Upper lobe of right lung (tissue), 1 donor: ENCODE measurements around the gene EGFL7. TPM values are rescaled to one million over a fixed set of nuclear protein-coding genes. Genes with fewer than 3 reads are reported as not detected.

Experiments used
- ATAC-seq: fragments of 200-7000 bp; cut with Tn5 transposase; one replicate; pipeline ENCODE4 v1.9.1; 2020; ENCODE audit warnings: mild to moderate bottlenecking, moderate library complexity
- DNase-seq: peaks from one replicate; pipeline ENCODE4 v3.0.0-alpha.2; 2020
- H3K27ac ChIP-seq: fragments of 200-600 bp; one replicate; pipeline ENCODE4 v1.8.0; 2022
- H3K27me3 ChIP-seq: fragments of 200-600 bp; one replicate; pipeline ENCODE4 v1.8.0; 2022; ENCODE audit warnings: mild to moderate bottlenecking
- H3K36me3 ChIP-seq: fragments of 200-600 bp; one replicate; pipeline ENCODE4 v1.8.0; 2022
- H3K4me1 ChIP-seq: fragments of 200-600 bp; one replicate; pipeline ENCODE4 v1.8.0; 2022
- H3K4me3 ChIP-seq: fragments of 200-600 bp; one replicate; pipeline ENCODE4 v1.8.0; 2022; ENCODE audit warnings: mild to moderate bottlenecking
- H3K9me3 ChIP-seq: fragments of 200-600 bp; one replicate; pipeline ENCODE4 v1.8.0; 2022
- intact Hi-C: fragments of 100-400 bp; cut with DNase I; formaldehyde crosslinking; loops from one replicate; pipeline ENCODE4 v1.11.0; 2022
- total RNA-seq: library from RNA; stranded (reverse); fragmentation: NEBNext Ultra II Directional; extraction: Animal tissue kit (Norgen Biotek cat#: 25700); gene quantifications from one replicate; pipeline ENCODE4 v1.2.1, GENCODE V29; 2021
- TF ChIP-seq, protein P1 (sequence below): fragments of 200-600 bp; IDR thresholded peaks from one replicate; pipeline ENCODE4 v1.8.0; 2022; ENCODE audit warnings: antibody characterized with exemption
- donor health status: DM: no; HTN: yes; CAD: no; lungs with severe emphysema.

EGFL7 gene
- total RNA-seq, 1 donor from 2014 or later: 302 TPM

DNA sequence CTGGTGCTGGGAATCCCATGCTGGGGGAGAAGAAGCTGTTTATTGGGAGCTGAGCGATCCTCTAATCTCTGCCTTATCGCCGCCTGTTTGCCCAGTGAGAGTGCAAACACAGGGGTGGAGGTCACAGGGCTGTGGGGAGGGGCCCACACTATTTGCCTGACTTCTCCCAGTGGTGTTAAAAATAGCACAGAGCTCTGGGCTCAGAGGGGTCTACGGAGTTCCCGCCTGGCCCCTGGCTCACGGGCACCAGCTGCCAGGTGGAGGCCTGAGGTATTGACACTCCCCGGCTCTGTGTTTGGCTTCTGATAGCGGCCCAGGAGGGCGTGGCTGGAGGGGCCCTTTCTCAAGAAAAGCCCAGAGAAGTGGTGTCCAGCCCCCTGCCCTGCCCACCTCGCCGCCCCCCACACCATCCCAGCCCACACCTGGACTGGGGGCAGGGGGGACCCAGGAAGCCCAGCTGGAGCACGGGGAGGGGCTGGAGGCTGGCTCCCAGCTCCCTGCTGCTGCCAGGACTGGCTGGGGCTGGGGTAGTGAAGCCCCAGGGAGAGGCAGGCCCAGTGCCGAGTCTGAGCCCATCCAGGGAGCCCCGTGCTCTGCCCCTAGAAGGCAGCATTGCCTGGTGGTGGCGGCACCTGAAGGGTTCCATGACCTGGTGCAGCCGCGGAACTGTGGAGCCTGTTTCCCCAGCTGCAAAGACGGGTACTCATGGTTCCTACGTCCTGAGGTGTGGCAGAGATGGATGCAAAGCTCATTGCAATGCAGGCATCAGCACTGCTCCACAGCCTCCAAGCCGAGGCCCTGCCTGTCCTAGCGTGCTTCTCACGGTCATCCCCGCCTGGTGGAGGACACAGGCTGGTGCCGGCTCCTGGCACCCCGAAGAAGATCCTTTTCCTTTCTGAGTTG is 35.7 kb upstream of the EGFL7 start:
- peak; percentile 4 for ATAC-seq
- H3K4me1 ChIP-seq: peaks cover 44% of the 10 kb centered on the region
- no peak for DNase-seq
- intact Hi-C loops: loop anchor here (10.0 kb wide), 1 partner anchor 82 kb away; the partner anchor contains the start of gene NOTCH1
- H3K27ac ChIP-seq: no peak overlapping the region
- TF ChIP-seq, protein P1, sequence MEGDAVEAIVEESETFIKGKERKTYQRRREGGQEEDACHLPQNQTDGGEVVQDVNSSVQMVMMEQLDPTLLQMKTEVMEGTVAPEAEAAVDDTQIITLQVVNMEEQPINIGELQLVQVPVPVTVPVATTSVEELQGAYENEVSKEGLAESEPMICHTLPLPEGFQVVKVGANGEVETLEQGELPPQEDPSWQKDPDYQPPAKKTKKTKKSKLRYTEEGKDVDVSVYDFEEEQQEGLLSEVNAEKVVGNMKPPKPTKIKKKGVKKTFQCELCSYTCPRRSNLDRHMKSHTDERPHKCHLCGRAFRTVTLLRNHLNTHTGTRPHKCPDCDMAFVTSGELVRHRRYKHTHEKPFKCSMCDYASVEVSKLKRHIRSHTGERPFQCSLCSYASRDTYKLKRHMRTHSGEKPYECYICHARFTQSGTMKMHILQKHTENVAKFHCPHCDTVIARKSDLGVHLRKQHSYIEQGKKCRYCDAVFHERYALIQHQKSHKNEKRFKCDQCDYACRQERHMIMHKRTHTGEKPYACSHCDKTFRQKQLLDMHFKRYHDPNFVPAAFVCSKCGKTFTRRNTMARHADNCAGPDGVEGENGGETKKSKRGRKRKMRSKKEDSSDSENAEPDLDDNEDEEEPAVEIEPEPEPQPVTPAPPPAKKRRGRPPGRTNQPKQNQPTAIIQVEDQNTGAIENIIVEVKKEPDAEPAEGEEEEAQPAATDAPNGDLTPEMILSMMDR: no peak
- H3K36me3 ChIP-seq: no peaks in the 10 kb centered on the region
- no peak overlapping the region for H3K4me3 ChIP-seq
- no peaks in the 10 kb centered on the region for H3K27me3 ChIP-seq
- H3K9me3 ChIP-seq: no peaks in the 10 kb centered on the region

DNA sequence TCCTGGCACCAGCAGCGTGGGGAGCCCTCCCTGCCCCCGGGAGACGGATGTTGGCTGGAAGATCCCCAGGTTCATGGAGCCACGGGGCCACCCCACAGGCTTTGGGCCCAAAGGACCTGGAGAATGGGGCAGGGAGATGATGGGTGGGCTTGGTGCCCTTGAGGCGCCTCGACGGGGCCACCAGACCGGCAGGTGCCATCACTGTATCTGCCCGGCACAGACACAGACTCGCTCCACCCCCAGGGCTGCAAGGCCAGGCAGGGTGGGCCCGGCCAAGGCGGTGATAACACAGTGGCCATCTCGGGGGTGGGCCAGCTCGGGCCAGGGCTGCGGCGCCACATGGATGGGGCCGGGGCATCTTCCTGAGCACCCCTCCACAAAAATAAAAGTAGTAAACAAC is 35.0 kb upstream of the EGFL7 start:
- H3K9me3 ChIP-seq: no peaks in the 10 kb centered on the region
- H3K36me3 ChIP-seq: no peaks in the 10 kb centered on the region
- H3K4me3 ChIP-seq: no peak overlapping the region
- intact Hi-C loops: loop anchor here (10.0 kb wide), 1 partner anchor 83 kb away; the partner anchor contains the start of gene NOTCH1
- TF ChIP-seq, protein P1: no peak
- no peaks in the 10 kb centered on the region for H3K27me3 ChIP-seq
- ATAC-seq (no peak), DNase-seq (no peak)
- peaks cover 44% of the 10 kb centered on the region for H3K4me1 ChIP-seq
- no peak overlapping the region for H3K27ac ChIP-seq

DNA sequence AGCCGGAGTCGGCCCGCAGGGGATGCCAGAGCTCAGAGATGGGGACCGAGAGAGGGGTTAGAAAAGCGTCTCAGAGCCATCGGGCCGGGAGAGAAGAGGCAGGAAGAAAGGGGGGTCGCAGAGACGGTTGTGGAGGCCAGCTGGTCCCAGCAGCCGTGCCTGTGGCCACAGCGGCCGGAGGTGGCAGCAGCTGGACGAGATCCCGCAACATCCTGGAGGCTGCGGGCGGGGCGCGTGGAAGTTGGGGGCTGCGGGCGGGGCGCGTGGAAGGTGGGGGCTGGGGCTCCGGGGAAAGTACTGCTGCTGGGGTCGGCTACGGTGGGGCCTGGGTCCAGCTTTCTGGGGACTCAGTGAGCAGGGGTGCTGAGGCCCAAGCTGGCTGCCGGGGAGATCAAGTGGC is 34.4 kb upstream of the EGFL7 start:
- intact Hi-C loops: loop anchor here (10.0 kb wide), 1 partner anchor 83 kb away; the partner anchor contains the start of gene NOTCH1
- H3K36me3 ChIP-seq: no peaks in the 10 kb centered on the region
- H3K4me3 ChIP-seq: no peak overlapping the region
- no peak for DNase-seq
- H3K9me3 ChIP-seq: no peaks in the 10 kb centered on the region
- H3K27ac ChIP-seq: no peak overlapping the region
- TF ChIP-seq, protein P1: no peak
- no peaks in the 10 kb centered on the region for H3K27me3 ChIP-seq
- H3K4me1 ChIP-seq: peaks cover 44% of the 10 kb centered on the region
- no peak for ATAC-seq

DNA sequence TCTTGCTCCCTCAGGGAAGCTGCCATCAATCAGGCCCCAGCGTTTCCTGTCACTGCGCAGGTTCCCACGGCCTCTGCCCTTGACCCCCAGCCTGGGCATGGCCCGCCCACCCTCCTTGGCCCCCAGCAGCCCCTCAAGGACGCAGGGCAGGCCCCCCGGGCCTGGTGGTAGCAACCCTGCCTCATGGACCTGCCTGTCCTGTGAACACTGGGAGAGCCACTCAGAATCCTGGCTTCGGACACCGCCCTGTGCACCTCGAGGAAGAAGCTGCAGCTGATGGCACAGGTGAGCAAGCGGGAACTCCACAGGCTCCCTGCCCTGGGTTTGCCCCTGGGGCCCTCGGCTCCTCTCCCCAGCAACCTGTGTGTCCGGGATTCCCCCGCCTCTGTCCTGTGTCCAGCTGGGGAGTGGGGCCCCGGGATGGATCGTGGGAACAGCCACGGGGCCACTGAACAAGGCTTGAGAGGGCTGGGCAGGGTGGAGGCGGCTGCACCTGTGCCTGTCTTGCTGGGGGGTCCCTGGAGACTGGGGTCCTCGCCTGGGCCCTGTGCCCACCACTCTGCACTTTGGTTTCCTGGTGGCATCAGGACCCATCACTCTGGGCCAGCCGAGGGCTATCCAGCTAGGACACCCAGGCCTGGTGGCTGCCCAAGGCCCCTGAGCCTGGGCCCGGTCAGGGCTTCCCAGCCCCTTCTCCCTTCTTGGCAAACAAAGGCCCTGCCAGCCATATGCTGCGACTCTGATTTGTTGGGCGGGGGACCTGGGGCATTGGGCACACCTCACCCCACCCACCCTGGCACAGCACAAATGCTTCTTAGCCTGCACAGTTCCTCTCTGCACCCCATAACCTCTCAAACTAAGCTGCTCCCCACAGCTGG is 33.5 kb upstream of the EGFL7 start:
- Histone ChIP-seq H3K4me1 (peaks cover 43% of the 10 kb centered on the region), H3K36me3 (no peaks in the 10 kb centered on the region), H3K4me3 (no peak overlapping the region), H3K9me3 (no peaks in the 10 kb centered on the region), H3K27me3 (no peaks in the 10 kb centered on the region), H3K27ac (no peak overlapping the region)
- DNase-seq: no peak
- TF ChIP-seq, protein P1: no peak
- no peak for ATAC-seq
- intact Hi-C loops: loop anchor here (10.0 kb wide), 1 partner anchor 84 kb away; the partner anchor contains the start of gene NOTCH1

DNA sequence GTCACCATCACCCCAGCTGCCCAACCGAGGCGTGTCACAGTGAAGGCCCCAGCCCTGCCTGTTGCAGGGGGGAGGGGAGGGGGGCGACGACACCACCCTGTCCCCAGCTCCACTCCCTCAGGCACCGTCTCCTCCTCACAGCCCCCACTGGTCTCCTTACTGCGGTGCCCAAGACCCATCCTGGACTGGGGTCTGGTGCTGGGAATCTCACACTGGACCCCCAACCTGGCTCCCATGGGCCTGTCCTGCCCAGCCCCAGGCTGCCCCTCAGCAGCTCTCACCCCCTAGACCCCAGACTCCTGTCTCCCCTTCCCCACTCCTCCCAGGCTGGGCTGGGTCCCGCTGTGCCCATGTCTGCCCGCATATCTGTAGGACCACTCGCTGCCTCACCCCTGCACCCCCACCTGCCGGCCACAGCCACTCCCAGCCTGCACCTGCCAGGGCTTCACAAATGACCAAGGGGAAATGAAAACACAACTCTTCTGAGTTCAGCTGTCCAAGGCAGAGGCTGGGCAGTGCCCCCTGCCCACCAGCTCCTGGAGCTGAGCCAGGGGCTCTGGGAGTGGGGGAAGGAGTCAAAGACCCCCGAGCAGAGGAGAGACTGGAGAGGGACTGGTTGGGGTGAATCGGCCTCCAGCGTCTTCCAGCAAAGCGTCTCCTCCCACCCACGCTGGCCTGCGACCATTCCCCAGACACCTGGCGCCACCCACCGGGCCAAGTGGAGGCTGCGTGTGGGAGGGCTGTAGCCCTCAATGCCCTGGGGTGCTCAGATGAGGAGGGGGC is 32.6 kb upstream of the EGFL7 start:
- intact Hi-C loops: loop anchor here (2.0 to 10.0 kb wide), 2 partner anchors 85 to 141 kb away; partner anchors contain the start of gene NOTCH1
- peak; percentile 69 for ATAC-seq
- no peak overlapping the region for H3K4me3 ChIP-seq
- no peak overlapping the region for H3K27ac ChIP-seq
- TF ChIP-seq, protein P1: peak; percentile 49
- H3K9me3 ChIP-seq: no peaks in the 10 kb centered on the region
- peaks cover 34% of the 10 kb centered on the region for H3K4me1 ChIP-seq
- DNase-seq: peak; percentile 86
- no peaks in the 10 kb centered on the region for H3K27me3 ChIP-seq
- H3K36me3 ChIP-seq: no peaks in the 10 kb centered on the region
